ENCODE measurements around the gene CHST9. TPM values are rescaled to one million over a fixed set of nuclear protein-coding genes. Genes with fewer than 3 reads are reported as not detected.
A peak's percentile ranks its signal among the peaks of the same experiment; 100 is the strongest.
"Not testable (repeated sequence)": the region's sequence is repeated elsewhere in the genome, so short reads cannot be mapped to it uniquely, and the experiment has no call there.

Gene CHST9
- total RNA-seq, 1 experiment from 2014 or later: 19.2 TPM

DNA sequence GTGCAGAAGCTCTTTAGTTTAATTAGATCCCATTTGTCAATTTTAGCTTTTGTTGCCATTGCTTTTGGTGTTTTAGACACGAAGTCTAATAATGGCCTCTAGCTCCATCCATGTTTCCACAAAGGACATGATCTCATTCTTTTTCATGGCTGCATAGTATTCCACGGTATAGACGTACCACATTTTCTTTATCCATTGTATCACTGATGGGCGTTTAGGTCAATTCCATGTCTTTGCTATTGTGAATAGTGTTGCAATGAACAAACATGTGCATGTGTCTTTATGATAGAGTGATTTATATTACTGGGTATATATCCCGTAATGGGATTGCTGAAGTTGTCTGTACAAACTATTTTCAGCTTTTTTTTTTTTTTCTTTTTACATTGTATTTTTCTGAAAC, 35.9 kb downstream of the CHST9 start:
- POLR2A ChIA-PET: not testable (repeated sequence)

GRCh38 chr18:27144672-27145071, 40.4 kb downstream of the CHST9 start:
- Mint-ChIP-seq H3K27me3 (ENCODE audit: low read depth) (no peaks in the 10 kb centered on the region), H3K4me3 (no peak overlapping the region), H3K9me3 (peaks cover 14% of the 10 kb centered on the region), H3K36me3 (peaks cover 18% of the 10 kb centered on the region), H3K27ac (no peak overlapping the region), H3K4me1 (peaks cover 26% of the 10 kb centered on the region)
- no peak for TF ChIP-seq ZNF416 (CRISPR knock-in tag; IDR thresholded peaks at IDR 0.05)
- TF ChIP-seq, protein P1, sequence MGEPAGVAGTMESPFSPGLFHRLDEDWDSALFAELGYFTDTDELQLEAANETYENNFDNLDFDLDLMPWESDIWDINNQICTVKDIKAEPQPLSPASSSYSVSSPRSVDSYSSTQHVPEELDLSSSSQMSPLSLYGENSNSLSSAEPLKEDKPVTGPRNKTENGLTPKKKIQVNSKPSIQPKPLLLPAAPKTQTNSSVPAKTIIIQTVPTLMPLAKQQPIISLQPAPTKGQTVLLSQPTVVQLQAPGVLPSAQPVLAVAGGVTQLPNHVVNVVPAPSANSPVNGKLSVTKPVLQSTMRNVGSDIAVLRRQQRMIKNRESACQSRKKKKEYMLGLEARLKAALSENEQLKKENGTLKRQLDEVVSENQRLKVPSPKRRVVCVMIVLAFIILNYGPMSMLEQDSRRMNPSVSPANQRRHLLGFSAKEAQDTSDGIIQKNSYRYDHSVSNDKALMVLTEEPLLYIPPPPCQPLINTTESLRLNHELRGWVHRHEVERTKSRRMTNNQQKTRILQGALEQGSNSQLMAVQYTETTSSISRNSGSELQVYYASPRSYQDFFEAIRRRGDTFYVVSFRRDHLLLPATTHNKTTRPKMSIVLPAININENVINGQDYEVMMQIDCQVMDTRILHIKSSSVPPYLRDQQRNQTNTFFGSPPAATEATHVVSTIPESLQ (CRISPR knock-in tag; IDR thresholded peaks at IDR 0.05): no peak
- no peak for TF ChIP-seq MLX (CRISPR knock-in tag; IDR thresholded peaks at IDR 0.05)
- TF ChIP-seq HMGA2 (CRISPR knock-in tag; IDR thresholded peaks at IDR 0.05): no peak
- no peak for TF ChIP-seq GABPB1 (CRISPR knock-in tag; IDR thresholded peaks at IDR 0.05)
- TF ChIP-seq, protein P2, sequence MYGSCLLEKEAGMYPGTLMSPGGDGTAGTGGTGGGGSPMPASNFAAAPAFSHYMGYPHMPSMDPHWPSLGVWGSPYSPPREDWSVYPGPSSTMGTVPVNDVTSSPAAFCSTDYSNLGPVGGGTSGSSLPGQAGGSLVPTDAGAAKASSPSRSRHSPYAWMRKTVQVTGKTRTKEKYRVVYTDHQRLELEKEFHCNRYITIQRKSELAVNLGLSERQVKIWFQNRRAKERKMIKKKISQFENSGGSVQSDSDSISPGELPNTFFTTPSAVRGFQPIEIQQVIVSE (CRISPR knock-in tag; IDR thresholded peaks at IDR 0.05; ENCODE audit: borderline replicate concordance): no peak
- TF ChIP-seq, protein P3, sequence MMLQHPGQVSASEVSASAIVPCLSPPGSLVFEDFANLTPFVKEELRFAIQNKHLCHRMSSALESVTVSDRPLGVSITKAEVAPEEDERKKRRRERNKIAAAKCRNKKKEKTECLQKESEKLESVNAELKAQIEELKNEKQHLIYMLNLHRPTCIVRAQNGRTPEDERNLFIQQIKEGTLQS (CRISPR knock-in tag; conservative IDR thresholded peaks at IDR 0.05): no peak
- TF ChIP-seq ZNF671 (CRISPR knock-in tag; IDR thresholded peaks at IDR 0.05): no peak
- no peak for TF ChIP-seq ZNF138 (CRISPR knock-in tag; conservative IDR thresholded peaks at IDR 0.05)
- no peak for TF ChIP-seq ZSCAN18 (CRISPR knock-in tag; IDR thresholded peaks at IDR 0.05)
- no peak for TF ChIP-seq JUN (CRISPR knock-in tag; IDR thresholded peaks at IDR 0.05)
- TF ChIP-seq ZNF121 (CRISPR knock-in tag; IDR thresholded peaks at IDR 0.05): no peak
- TF ChIP-seq, protein P4, sequence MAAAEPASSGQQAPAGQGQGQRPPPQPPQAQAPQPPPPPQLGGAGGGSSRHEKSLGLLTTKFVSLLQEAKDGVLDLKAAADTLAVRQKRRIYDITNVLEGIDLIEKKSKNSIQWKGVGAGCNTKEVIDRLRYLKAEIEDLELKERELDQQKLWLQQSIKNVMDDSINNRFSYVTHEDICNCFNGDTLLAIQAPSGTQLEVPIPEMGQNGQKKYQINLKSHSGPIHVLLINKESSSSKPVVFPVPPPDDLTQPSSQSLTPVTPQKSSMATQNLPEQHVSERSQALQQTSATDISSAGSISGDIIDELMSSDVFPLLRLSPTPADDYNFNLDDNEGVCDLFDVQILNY (CRISPR knock-in tag; IDR thresholded peaks at IDR 0.05): no peak
- no peak for TF ChIP-seq AFF4 (CRISPR knock-in tag; IDR thresholded peaks at IDR 0.05; ENCODE audit: borderline replicate concordance)
- TF ChIP-seq RORB (CRISPR knock-in tag; IDR thresholded peaks at IDR 0.05): no peak
- TF ChIP-seq SP1 (CRISPR knock-in tag; conservative IDR thresholded peaks at IDR 0.05): no peak
- TF ChIP-seq ERG (CRISPR knock-in tag; IDR thresholded peaks at IDR 0.05): no peak
- TF ChIP-seq OVOL2 (CRISPR knock-in tag; IDR thresholded peaks at IDR 0.05; ENCODE audit: borderline replicate concordance): no peak
- ChIA-PET POLR2A (no interaction called here), CTCF (no interaction called here)
- DNase-seq (ENCODE audit: low spot score): no peak
- no peak for ATAC-seq

More for the DNA sequence above, 35.9 kb downstream of the CHST9 start:
- CTCF ChIA-PET; H3K4me3 Mint-ChIP-seq; H3K27me3 Mint-ChIP-seq (ENCODE audit: low read depth); ATAC-seq; DNase-seq (ENCODE audit: low spot score); H3K27ac Mint-ChIP-seq: not testable (repeated sequence)
- Mint-ChIP-seq H3K36me3 (peaks cover 27% of the 10 kb centered on the region), H3K9me3 (peaks cover 20% of the 10 kb centered on the region), H3K4me1 (peaks cover 22% of the 10 kb centered on the region)
- TF ChIP-seq GTF2I (CRISPR knock-in tag; conservative IDR thresholded peaks at IDR 0.05): peak; percentile 91

Measured in WTC11 (cell line).